ENCODE data around the gene XPNPEP1.

Gene XPNPEP1

GRCh38 chr10:109892117-109892516, 31.2 kb downstream of the XPNPEP1 start:
- DNase-seq: no peak

- no peak for DNase-seq
Observed at GRCh38 chr10:109891105-109891504, 32.2 kb downstream of the XPNPEP1 start.

- DNase-seq: no peak
Observed at GRCh38 chr10:109889867-109890266, 33.4 kb downstream of the XPNPEP1 start.

- no peak for DNase-seq
Observed at GRCh38 chr10:109887776-109888175, 35.5 kb downstream of the XPNPEP1 start.

- DNase-seq: no peak
Observed at GRCh38 chr10:109887243-109887642, 36.1 kb downstream of the XPNPEP1 start.

- no peak for DNase-seq
Observed at GRCh38 chr10:109886781-109887140, 36.5 kb downstream of the XPNPEP1 start.

GRCh38 chr10:109886037-109886780, 37.1 kb downstream of the XPNPEP1 start:
- no peak for DNase-seq

GRCh38 chr10:109883859-109884771, 39.2 kb downstream of the XPNPEP1 start:
- peak; percentile 67 for DNase-seq

- no peak for DNase-seq
Observed at GRCh38 chr10:109882251-109883057, 40.9 kb downstream of the XPNPEP1 start.

- no peak for DNase-seq
Observed at GRCh38 chr10:109881769-109882057, 41.6 kb downstream of the XPNPEP1 start.

GRCh38 chr10:109880886-109881768, 42.2 kb downstream of the XPNPEP1 start:
- DNase-seq: no peak

GRCh38 chr10:109877546-109877945, 45.8 kb downstream of the XPNPEP1 start:
- DNase-seq: no peak

- no peak for DNase-seq
Observed at GRCh38 chr10:109875828-109876821, 47.2 kb downstream of the XPNPEP1 start.

- DNase-seq: no peak
Observed at GRCh38 chr10:109875151-109875568, 48.2 kb downstream of the XPNPEP1 start.

GRCh38 chr10:109871476-109871875, 51.8 kb downstream of the XPNPEP1 start:
- no peak for DNase-seq

GRCh38 chr10:109866995-109867635, 56.2 kb downstream of the XPNPEP1 start:
- no peak for DNase-seq

GRCh38 chr10:109866168-109866994, 56.9 kb downstream of the XPNPEP1 start:
- DNase-seq: no peak

GRCh38 chr10:109863775-109864174, 59.5 kb downstream of the XPNPEP1 start:
- DNase-seq: no peak

GRCh38 chr10:109862738-109863137, 60.6 kb downstream of the XPNPEP1 start:
- no peak for DNase-seq

GRCh38 chr10:109862041-109862440, 61.3 kb downstream of the XPNPEP1 start:
- no peak for DNase-seq
